Nucleus accumbens (tissue), 56 donors: Measurements from ENCODE around the gene CBX4.
A peak's percentile ranks its signal among the peaks of the same experiment; 100 is the strongest.

ENCODE experiments used
- DNase-seq, 56 donors: peaks; one replicate each; lab custom pipeline; 2025; lab: John Stamatoyannopoulos, UW

CBX4 gene

GRCh38 chr17:79803421-79803996 is 35.7 kb downstream of the CBX4 start:
- no peak for DNase-seq

- DNase-seq, result no peak
Measured at GRCh38 chr17:79802736-79803420, 36.4 kb downstream of the CBX4 start.

GRCh38 chr17:79802039-79802735 is 37.1 kb downstream of the CBX4 start:
- no peak for DNase-seq

GRCh38 chr17:79801156-79802038 is 37.8 kb downstream of the CBX4 start:
- no peak for DNase-seq

GRCh38 chr17:79800325-79801155 is 38.7 kb downstream of the CBX4 start:
- no peak for DNase-seq

GRCh38 chr17:79799538-79800324 is 39.5 kb downstream of the CBX4 start:
- DNase-seq, result no peak

GRCh38 chr17:79799174-79799537 is 40.1 kb downstream of the CBX4 start:
- DNase-seq, result no peak

GRCh38 chr17:79798299-79799173 is 40.7 kb downstream of the CBX4 start:
- no peak for DNase-seq

GRCh38 chr17:79797492-79798298 is 41.5 kb downstream of the CBX4 start:
- peak in 4 of 56 donors; percentile 13 to 48 (median 39) for DNase-seq

GRCh38 chr17:79796763-79797491 is 42.3 kb downstream of the CBX4 start, which contains the start of gene CBX8:
CBX8 (minus strand) TSS chr17:79797077; CDS start chr17:79796998, 79 bp downstream.
- DNase-seq, result peak; percentile 88 to 100 (median 99)

GRCh38 chr17:79796444-79796762 is 42.8 kb downstream of the CBX4 start:
- no peak for DNase-seq

- DNase-seq, result no peak
Measured at GRCh38 chr17:79795795-79796443, 43.3 kb downstream of the CBX4 start.

- no peak for DNase-seq
Measured at GRCh38 chr17:79794659-79795511, 44.4 kb downstream of the CBX4 start.

GRCh38 chr17:79793924-79794304 is 45.3 kb downstream of the CBX4 start:
- DNase-seq, result no peak
